Activated CD4-positive, alpha-beta T cell treated with anti-CD3 and anti-CD28 coated beads, Interleukin-2, amount 50 U/mL, for 24 hours (primary cell): Measurements from ENCODE around the gene BICRAL.
"Not testable (repeated sequence)": the region's sequence is repeated elsewhere in the genome, so short reads cannot be mapped to it uniquely, and the experiment has no call there.

Experiments used
- DNase-seq, 2 donors: peaks; one replicate each; pipeline ENCODE4 v3.0.0-alpha.2; 2020; ENCODE audit warnings: low read depth in 1 of 2, low spot score in 1 of 2

Gene BICRAL

GRCh38 chr6:42894041-42894828 lies 112.4 kb downstream of the BICRAL start:
- not testable (repeated sequence) for DNase-seq

GRCh38 chr6:42896178-42896719 lies 114.4 kb downstream of the BICRAL start:
- no peak for DNase-seq

GRCh38 chr6:42898891-42899361 lies 117.1 kb downstream of the BICRAL start:
- peak; percentile 31 to 61 for DNase-seq

- DNase-seq, result no peak
These were observed 118.0 kb downstream of the BICRAL start for GRCh38 chr6:42899871-42900270.

GRCh38 chr6:42901538-42901957 lies 119.7 kb downstream of the BICRAL start:
- peak; percentile 31 to 76 for DNase-seq

- not testable (repeated sequence) for DNase-seq
These were observed 120.8 kb downstream of the BICRAL start for GRCh38 chr6:42902429-42903263.

GRCh38 chr6:42904467-42904866 lies 122.6 kb downstream of the BICRAL start:
- DNase-seq, result no peak

GRCh38 chr6:42907336-42907735 lies 125.5 kb downstream of the BICRAL start:
- no peak for DNase-seq

GRCh38 chr6:42909835-42910234 lies 128.0 kb downstream of the BICRAL start:
- DNase-seq, result no peak

GRCh38 chr6:42911171-42912021 lies 129.5 kb downstream of the BICRAL start:
- DNase-seq, result no peak

- no peak for DNase-seq
These were observed 132.7 kb downstream of the BICRAL start for GRCh38 chr6:42914546-42914945.

GRCh38 chr6:42915732-42916131 lies 133.9 kb downstream of the BICRAL start, which contains the start of gene PTCRA:
PTCRA (plus strand) TSS chr6:42916053; CDS start chr6:42916070, 17 bp downstream.
- no peak for DNase-seq

- no peak for DNase-seq
These were observed 134.4 kb downstream of the BICRAL start for GRCh38 chr6:42916288-42916687.
